ENCODE measurements around the gene BCAR1. TPM values are rescaled to one million over a fixed set of nuclear protein-coding genes. Genes with fewer than 3 reads are reported as not detected.

The BCAR1 gene
- polyA plus RNA-seq, 1 donor (not counting 4 experiments of a cell fraction or from before 2014, with no cell fraction given) = 17.8 TPM

DNA sequence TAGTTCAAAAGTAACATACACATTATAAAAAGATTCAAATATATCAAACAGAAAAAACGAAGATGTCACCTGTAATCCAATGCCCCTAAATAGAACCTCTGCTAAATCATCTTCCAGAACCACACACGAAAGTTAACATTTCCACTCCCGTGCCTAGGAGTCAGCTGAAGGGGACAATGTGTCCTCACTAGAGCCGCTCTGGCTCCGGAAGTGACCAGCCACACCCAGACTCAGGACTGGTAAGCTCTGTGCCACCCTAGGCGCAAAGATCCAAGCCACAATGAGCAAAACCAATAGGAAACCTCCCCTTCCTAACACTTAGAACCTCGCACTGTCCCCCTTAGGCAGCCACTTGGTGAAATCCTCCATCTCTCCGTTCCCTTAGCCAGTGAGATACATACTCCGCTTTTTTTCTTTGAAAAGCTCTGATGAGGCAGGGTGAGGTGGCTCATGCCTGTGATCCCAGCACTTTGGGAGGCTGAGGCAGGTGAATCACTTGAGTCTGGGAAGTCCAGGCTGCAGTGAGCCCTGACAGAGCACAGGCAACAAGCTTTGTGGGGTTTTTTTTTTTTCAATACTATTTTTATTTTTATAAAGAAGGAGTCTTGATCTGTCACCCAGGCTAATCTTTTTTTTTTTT, 20.8 kb downstream of the BCAR1 start:
- H3K27me3 ChIP-seq (ENCODE audit: control insufficient read depth, extremely low read depth, insufficient read depth, low read length) = no peaks in the 10 kb centered on the region
- peaks cover 21% of the 10 kb centered on the region for H3K79me2 ChIP-seq (ENCODE audit: control insufficient read depth, insufficient read depth, low read length)
- no peak for FAIRE-seq
- TF ChIP-seq, protein P1, sequence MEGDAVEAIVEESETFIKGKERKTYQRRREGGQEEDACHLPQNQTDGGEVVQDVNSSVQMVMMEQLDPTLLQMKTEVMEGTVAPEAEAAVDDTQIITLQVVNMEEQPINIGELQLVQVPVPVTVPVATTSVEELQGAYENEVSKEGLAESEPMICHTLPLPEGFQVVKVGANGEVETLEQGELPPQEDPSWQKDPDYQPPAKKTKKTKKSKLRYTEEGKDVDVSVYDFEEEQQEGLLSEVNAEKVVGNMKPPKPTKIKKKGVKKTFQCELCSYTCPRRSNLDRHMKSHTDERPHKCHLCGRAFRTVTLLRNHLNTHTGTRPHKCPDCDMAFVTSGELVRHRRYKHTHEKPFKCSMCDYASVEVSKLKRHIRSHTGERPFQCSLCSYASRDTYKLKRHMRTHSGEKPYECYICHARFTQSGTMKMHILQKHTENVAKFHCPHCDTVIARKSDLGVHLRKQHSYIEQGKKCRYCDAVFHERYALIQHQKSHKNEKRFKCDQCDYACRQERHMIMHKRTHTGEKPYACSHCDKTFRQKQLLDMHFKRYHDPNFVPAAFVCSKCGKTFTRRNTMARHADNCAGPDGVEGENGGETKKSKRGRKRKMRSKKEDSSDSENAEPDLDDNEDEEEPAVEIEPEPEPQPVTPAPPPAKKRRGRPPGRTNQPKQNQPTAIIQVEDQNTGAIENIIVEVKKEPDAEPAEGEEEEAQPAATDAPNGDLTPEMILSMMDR (optimal IDR thresholded peaks at IDR 0.05 in 1 of 3, IDR thresholded peaks at IDR 0.05 in 1 of 3, conservative IDR thresholded peaks at IDR 0.05 in 1 of 3; ENCODE audit: extremely low read depth in 1 of 3, insufficient read depth in 2 of 3, low read length in 3 of 3) = no peak
- no peak for TF ChIP-seq EZH2 (IDR thresholded peaks at IDR 0.05; ENCODE audit: low read length)
- peaks cover 8% of the 10 kb centered on the region for H3K4me1 ChIP-seq (ENCODE audit: control insufficient read depth, extremely low read depth, insufficient read depth, low read length)
- H3K9me3 ChIP-seq (ENCODE audit: control insufficient read depth, low read depth, low read length) = no peaks in the 10 kb centered on the region
- dilution Hi-C loops (cut with MboI; ENCODE audit: extremely low pct_ligation_motif_present, low sequenced_read_pairs) = loop anchor here (25.0 kb wide), 1 partner anchor 157 kb away; no protein-coding TSS in a partner anchor
- no peak overlapping the region for H2AFZ ChIP-seq (ENCODE audit: control insufficient read depth, low read length)
- no peak overlapping the region for H3K27ac ChIP-seq (ENCODE audit: control insufficient read depth, insufficient read depth, low read length)
- H3K36me3 ChIP-seq (ENCODE audit: control insufficient read depth in 2 of 2, extremely low read depth in 1 of 2, insufficient read depth in 2 of 2, low read length in 2 of 2) = peaks cover 31 to 46% of the 10 kb centered on the region in 2 experiments
- H3K4me3 ChIP-seq (ENCODE audit: control insufficient read depth in 2 of 3, extremely low read depth in 1 of 3, insufficient read depth in 2 of 3, low read depth in 1 of 3, low read length in 3 of 3) = no peak overlapping the region
- no peak overlapping the region for H3K4me2 ChIP-seq (ENCODE audit: control insufficient read depth, extremely low read depth, insufficient read depth, low read depth, low read length)
- H3K9ac ChIP-seq (ENCODE audit: control insufficient read depth, extremely low read depth, insufficient read depth, low read length) = no peak overlapping the region
- H4K20me1 ChIP-seq (ENCODE audit: control insufficient read depth, extremely low read depth, insufficient read depth, low read length) = peaks cover 4% of the 10 kb centered on the region
- no peak for DNase-seq (ENCODE audit: low read depth, low spot score)
- no peaks in the 10 kb centered on the region for H3K9me1 ChIP-seq (ENCODE audit: control insufficient read depth, extremely low read depth, insufficient read depth, low read length)

DNA sequence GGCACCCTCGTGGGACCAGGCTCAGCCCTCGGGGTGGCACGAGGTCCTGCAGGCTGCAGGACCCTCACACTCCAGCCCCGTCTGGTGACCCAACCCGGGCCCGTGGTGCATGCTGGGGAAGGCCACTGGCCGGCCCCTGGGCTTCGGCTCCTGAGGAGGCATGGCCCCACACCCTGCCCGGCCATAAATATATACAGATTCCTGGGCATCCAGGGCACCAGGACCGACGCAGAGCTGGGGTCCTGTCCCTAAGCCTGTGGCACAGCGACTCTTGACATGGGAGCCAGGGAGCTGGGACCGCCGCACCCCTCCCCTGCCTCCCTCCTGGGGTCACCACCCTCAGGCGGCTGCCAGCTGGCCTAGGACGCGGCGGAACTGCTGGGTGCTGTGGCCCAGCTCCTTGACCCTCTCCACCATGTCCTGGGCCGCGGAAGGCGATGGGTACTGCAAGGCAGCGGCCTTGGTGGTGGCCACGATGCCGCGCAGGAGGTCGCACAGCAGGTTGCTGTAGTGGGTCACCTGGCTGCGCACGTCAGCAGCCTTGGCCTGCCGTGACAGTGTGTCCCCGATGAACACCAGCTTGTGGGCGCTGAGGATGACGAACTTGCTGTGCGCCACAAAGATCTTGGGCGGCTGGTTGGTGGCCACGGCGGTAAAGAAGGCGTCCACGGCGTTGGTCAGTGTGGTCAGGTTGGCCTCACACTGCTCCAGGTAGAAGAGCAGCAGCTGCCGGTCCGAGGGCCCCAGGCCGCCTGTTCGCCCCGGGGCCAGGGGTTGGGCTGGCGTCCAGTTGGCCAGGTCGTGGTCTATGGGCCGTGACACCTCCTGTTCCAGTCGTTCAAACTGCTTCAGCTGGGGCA, 22.0 kb downstream of the BCAR1 start:
- Histone ChIP-seq H3K79me2 (ENCODE audit: control insufficient read depth, insufficient read depth, low read length) (peaks cover 16% of the 10 kb centered on the region), H3K4me2 (ENCODE audit: control insufficient read depth, extremely low read depth, insufficient read depth, low read depth, low read length) (no peak overlapping the region)
- FAIRE-seq = no peak

More for the DNA sequence above, 22.0 kb downstream of the BCAR1 start:
- Histone ChIP-seq H3K4me1 (ENCODE audit: control insufficient read depth, extremely low read depth, insufficient read depth, low read length) (peaks cover 5% of the 10 kb centered on the region), H3K27ac (ENCODE audit: control insufficient read depth, insufficient read depth, low read length) (no peak overlapping the region), H3K9ac (ENCODE audit: control insufficient read depth, extremely low read depth, insufficient read depth, low read length) (no peak overlapping the region), H3K9me1 (ENCODE audit: control insufficient read depth, extremely low read depth, insufficient read depth, low read length) (no peaks in the 10 kb centered on the region), H3K36me3 (ENCODE audit: control insufficient read depth in 2 of 2, extremely low read depth in 1 of 2, insufficient read depth in 2 of 2, low read length in 2 of 2) (peaks cover 27 to 40% of the 10 kb centered on the region in 2 experiments), H4K20me1 (ENCODE audit: control insufficient read depth, extremely low read depth, insufficient read depth, low read length) (peaks cover 4% of the 10 kb centered on the region), H3K4me3 (ENCODE audit: control insufficient read depth in 2 of 3, extremely low read depth in 1 of 3, insufficient read depth in 2 of 3, low read depth in 1 of 3, low read length in 3 of 3) (no peak overlapping the region), H3K27me3 (ENCODE audit: control insufficient read depth, extremely low read depth, insufficient read depth, low read length) (peaks cover 9% of the 10 kb centered on the region), H2AFZ (ENCODE audit: control insufficient read depth, low read length) (no peak overlapping the region), H3K9me3 (ENCODE audit: control insufficient read depth, low read depth, low read length) (no peaks in the 10 kb centered on the region)
- dilution Hi-C loops (cut with MboI; ENCODE audit: extremely low pct_ligation_motif_present, low sequenced_read_pairs) = loop anchor here (25.0 kb wide), 1 partner anchor 158 kb away; no protein-coding TSS in a partner anchor
- TF ChIP-seq, protein P1 (optimal IDR thresholded peaks at IDR 0.05 in 1 of 3, IDR thresholded peaks at IDR 0.05 in 1 of 3, conservative IDR thresholded peaks at IDR 0.05 in 1 of 3; ENCODE audit: extremely low read depth in 1 of 3, insufficient read depth in 2 of 3, low read length in 3 of 3) = no peak
- no peak for TF ChIP-seq EZH2 (IDR thresholded peaks at IDR 0.05; ENCODE audit: low read length)
- DNase-seq (ENCODE audit: low read depth, low spot score) = no peak

All from keratinocyte (primary cell).